Activated naive CD8-positive, alpha-beta T cell (primary cell): ENCODE measurements around the gene LMF1.

Experiments used
- H3K27ac Mint-ChIP-seq: one replicate; pipeline ENCODE4 v1.8.0; 2021; ENCODE audit warnings: mixed read lengths
- H3K27me3 Mint-ChIP-seq: one replicate; pipeline ENCODE4 v1.8.0; 2021; ENCODE audit warnings: mixed read lengths
- H3K36me3 Mint-ChIP-seq: one replicate; pipeline ENCODE4 v1.8.0; 2021; ENCODE audit warnings: mixed read lengths
- H3K4me1 Mint-ChIP-seq: one replicate; pipeline ENCODE4 v1.8.0; 2021; ENCODE audit warnings: low read depth, mixed read lengths
- H3K4me3 Mint-ChIP-seq: one replicate; pipeline ENCODE4 v1.8.0; 2021; ENCODE audit warnings: mild to moderate bottlenecking, mixed read lengths
- H3K9me3 Mint-ChIP-seq: one replicate; pipeline ENCODE4 v1.8.0; 2021; ENCODE audit warnings: low read depth, mixed read lengths

The LMF1 gene

GRCh38 chr16:805474-805873 lies 165.3 kb downstream of the LMF1 start:
- Mint-ChIP-seq H3K9me3 (no peaks in the 10 kb centered on the region), H3K27me3 (no peaks in the 10 kb centered on the region), H3K27ac (no peak overlapping the region), H3K36me3 (no peaks in the 10 kb centered on the region), H3K4me1 (peaks cover 13% of the 10 kb centered on the region), H3K4me3 (no peak overlapping the region)

GRCh38 chr16:804193-805048 lies 166.4 kb downstream of the LMF1 start:
- Mint-ChIP-seq H3K27me3 (no peaks in the 10 kb centered on the region), H3K4me1 (peaks cover 11% of the 10 kb centered on the region), H3K36me3 (no peaks in the 10 kb centered on the region), H3K27ac (no peak overlapping the region), H3K9me3 (no peaks in the 10 kb centered on the region), H3K4me3 (no peak overlapping the region)

- Mint-ChIP-seq H3K4me3 (no peak overlapping the region), H3K27ac (no peak overlapping the region), H3K27me3 (no peaks in the 10 kb centered on the region), H3K4me1 (peaks cover 9% of the 10 kb centered on the region), H3K36me3 (no peaks in the 10 kb centered on the region), H3K9me3 (no peaks in the 10 kb centered on the region)
Observed at GRCh38 chr16:803754-804080, 167.1 kb downstream of the LMF1 start.
